CD4-positive, alpha-beta T cell treated with Interleukin-2 at 100 ng/mL for 4 hours (primary cell): Measurements from ENCODE around the gene PRKCE.
"Not testable (repeated sequence)": the region's sequence is repeated elsewhere in the genome, so short reads cannot be mapped to it uniquely, and the experiment has no call there.

Experiments
- DNase-seq: peaks from one replicate; pipeline ENCODE4 v3.0.0-alpha.2; 2020; ENCODE audit warnings: low spot score

Gene PRKCE

GRCh38 chr2:46195819-46196218 lies 544.3 kb downstream of the PRKCE start:
- DNase-seq: no peak

GRCh38 chr2:46196871-46197462 lies 545.5 kb downstream of the PRKCE start:
- DNase-seq: no peak

- DNase-seq: no peak
These were observed 546.2 kb downstream of the PRKCE start for GRCh38 chr2:46197672-46198071.

GRCh38 chr2:46198164-46198883 lies 546.8 kb downstream of the PRKCE start:
- DNase-seq: no peak

- DNase-seq: no peak
These were observed 547.5 kb downstream of the PRKCE start for GRCh38 chr2:46198966-46199365.

- no peak for DNase-seq
These were observed 548.7 kb downstream of the PRKCE start for GRCh38 chr2:46200100-46200690.

GRCh38 chr2:46200861-46201605 lies 549.6 kb downstream of the PRKCE start:
- no peak for DNase-seq

GRCh38 chr2:46202453-46202852 lies 551.0 kb downstream of the PRKCE start:
- DNase-seq: no peak

GRCh38 chr2:46202987-46203386 lies 551.5 kb downstream of the PRKCE start:
- no peak for DNase-seq

GRCh38 chr2:46203636-46204035 lies 552.2 kb downstream of the PRKCE start:
- not testable (repeated sequence) for DNase-seq

- no peak for DNase-seq
These were observed 556.1 kb downstream of the PRKCE start for GRCh38 chr2:46207591-46207990.

- no peak for DNase-seq
These were observed 557.3 kb downstream of the PRKCE start for GRCh38 chr2:46208766-46209165.

GRCh38 chr2:46210063-46210462 lies 558.6 kb downstream of the PRKCE start:
- no peak for DNase-seq

GRCh38 chr2:46211461-46211860 lies 560.0 kb downstream of the PRKCE start:
- no peak for DNase-seq

GRCh38 chr2:46213906-46214305 lies 562.4 kb downstream of the PRKCE start:
- no peak for DNase-seq

GRCh38 chr2:46216213-46216612 lies 564.7 kb downstream of the PRKCE start:
- no peak for DNase-seq

- DNase-seq: not testable (repeated sequence)
These were observed 572.0 kb downstream of the PRKCE start for GRCh38 chr2:46223514-46223913.

GRCh38 chr2:46225150-46225625 lies 573.7 kb downstream of the PRKCE start:
- no peak for DNase-seq

GRCh38 chr2:46225730-46226129 lies 574.3 kb downstream of the PRKCE start:
- no peak for DNase-seq

GRCh38 chr2:46226620-46227019 lies 575.1 kb downstream of the PRKCE start:
- DNase-seq: no peak

- DNase-seq: no peak
These were observed 575.5 kb downstream of the PRKCE start for GRCh38 chr2:46227022-46227421.

GRCh38 chr2:46227674-46228289 lies 576.3 kb downstream of the PRKCE start:
- no peak for DNase-seq
